GM12878 (cell line): ENCODE data around the gene CCDC12. TPM values are rescaled to one million over a fixed set of nuclear protein-coding genes. Genes with fewer than 3 reads are reported as not detected.

ENCODE experiments used
- ATAC-seq: fragments of 200-7000 bp; cut with Tn5 transposase; 3 replicates; pipeline ENCODE4 v1.9.1; 2020; ENCODE audit warnings: mild to moderate bottlenecking, moderate library complexity
- BruUV-seq: library from RNA; stranded (reverse); fragments of 400-500 nt; replicated peaks from 2 replicates; lab custom pipeline; 2021; lab: Mats Ljungman, UMichigan
- CTCF ChIA-PET: fragments of 300-600 bp; sonication (Branson Sonifier 250); formaldehyde crosslinking; extraction: SDS; loops from one replicate; lab custom pipeline; 2021; ENCODE audit warnings: inconsistent platforms; lab: Yijun Ruan, JAX
- POLR2A ChIA-PET: fragments of 350-600 bp; formaldehyde crosslinking; extraction: SDS; loops from one replicate; lab custom pipeline; 2021; ENCODE audit warnings: inconsistent platforms; lab: Charles Lee
- RAD21 ChIA-PET: fragments of 300-600 bp; sonication (Branson Sonifier 250); formaldehyde crosslinking; loops from one replicate; lab custom pipeline; 2023; ENCODE audit warnings: antibody characterized with exemption; ENCODE audit not compliant: unreplicated experiment; lab: Charles Lee
- SMC1A ChIA-PET: fragments of 300-600 bp; sonication (Branson Sonifier 250); formaldehyde crosslinking; loops from one replicate; lab custom pipeline; 2023; ENCODE audit not compliant: unreplicated experiment, uncharacterized antibody; lab: Charles Lee
- DNase-seq: peaks from one replicate; pipeline ENCODE4 v3.0.0-alpha.2; 2011; ENCODE audit warnings: low read depth, low spot score
- FAIRE-seq: peaks from 3 replicates; lab custom pipeline; 2011; peaks lifted over from hg19 to GRCh38; lab: Jason Lieb, UNC
- H2AFZ ChIP-seq: 2 replicates; pipeline ENCODE4 v1.6.0; 2011; ENCODE audit warnings: low read depth, low read length, control low read depth; ENCODE audit not compliant: control insufficient read depth
- H3K27ac ChIP-seq: 2 replicates; pipeline ENCODE4 v1.5.1; 2011; ENCODE audit warnings: control low read depth; ENCODE audit not compliant: control insufficient read depth, insufficient read depth
- H3K27me3 ChIP-seq, 2 experiments: replicated peaks in 1 of 2; 2 replicates each; pipeline versions ENCODE4 v1.6.0 to v1.6.1; 2011; ENCODE audit warnings: low read length in 1 of 2; ENCODE audit not compliant: control insufficient read depth in 2 of 2, insufficient read depth in 2 of 2
- H3K36me3 ChIP-seq, 2 experiments: 2 replicates each; pipeline ENCODE4 v1.5.1; 2011; ENCODE audit warnings: low read length in 1 of 2; ENCODE audit not compliant: control insufficient read depth in 2 of 2, insufficient read depth in 2 of 2
- H3K4me1 ChIP-seq: 2 replicates; pipeline ENCODE4 v1.6.1; 2011; ENCODE audit warnings: mild to moderate bottlenecking, low read length, moderate library complexity, mixed read lengths; ENCODE audit not compliant: control insufficient read depth, insufficient read depth
- H3K4me2 ChIP-seq: 2 replicates; pipeline ENCODE4 v1.6.0; 2011; ENCODE audit warnings: control low read depth; ENCODE audit not compliant: control insufficient read depth, insufficient read depth
- H3K4me3 ChIP-seq: fragments of 200-600 bp; sonication (generic); 2 replicates; pipeline ENCODE4 v1.5.1; 2016
- H3K79me2 ChIP-seq: 2 replicates; pipeline ENCODE4 v1.6.0; 2011; ENCODE audit warnings: low read length; ENCODE audit not compliant: control insufficient read depth, insufficient read depth
- H3K9ac ChIP-seq: 2 replicates; pipeline ENCODE4 v1.8.0; 2011; ENCODE audit warnings: low read length, control low read depth, mixed read lengths; ENCODE audit not compliant: control insufficient read depth, insufficient read depth
- H3K9me3 ChIP-seq: replicated peaks from 3 replicates; pipeline ENCODE4 v1.5.1; 2011; ENCODE audit warnings: mild to moderate bottlenecking, low read length; ENCODE audit not compliant: control insufficient read depth, insufficient read depth
- H4K20me1 ChIP-seq: 2 replicates; pipeline ENCODE4 v1.6.0; 2011; ENCODE audit not compliant: control insufficient read depth, insufficient read depth
- ATF7 ChIP-seq: fragments of 450-650 bp; IDR thresholded peaks from 2 replicates; pipeline ENCODE4 v1.6.1; 2016; ENCODE audit warnings: low read depth, mild to moderate bottlenecking
- BRCA1 ChIP-seq: IDR thresholded peaks from 2 replicates; pipeline ENCODE4 v1.6.1; 2011; ENCODE audit warnings: low read depth, low read length, improper control_type of control experiment
- CBFB ChIP-seq: IDR thresholded peaks from 2 replicates; pipeline ENCODE4 v1.6.1; 2016; ENCODE audit warnings: antibody characterized with exemption, low read depth
- CBX5 ChIP-seq: sonication (generic); IDR thresholded peaks from 2 replicates; pipeline ENCODE4 v1.6.1; 2016; ENCODE audit warnings: low read depth, moderate library complexity, mild to moderate bottlenecking, inconsistent platforms
- CREB1 ChIP-seq: IDR thresholded peaks from 2 replicates; pipeline ENCODE4 v1.6.1; 2012; ENCODE audit warnings: low read depth, mild to moderate bottlenecking, inconsistent platforms
- GATAD2B ChIP-seq: fragments of 450-650 bp; conservative IDR thresholded peaks from 2 replicates; pipeline ENCODE4 v1.6.1; 2017; ENCODE audit warnings: low read depth, mild to moderate bottlenecking, moderate library complexity
- IKZF2 ChIP-seq, 2 experiments: fragments of 450-650 bp; IDR thresholded peaks; 2 replicates each; pipeline ENCODE4 v1.6.1; 2017; ENCODE audit warnings: mild to moderate bottlenecking in 2 of 2, moderate library complexity in 2 of 2
- IRF5 ChIP-seq: fragments of 450-650 bp; IDR thresholded peaks from 2 replicates; pipeline ENCODE4 v1.6.1; 2017; ENCODE audit warnings: borderline replicate concordance
- KAT2A ChIP-seq: conservative IDR thresholded peaks from 2 replicates; pipeline ENCODE4 v1.6.1; 2011; ENCODE audit warnings: low read depth, low read length; ENCODE audit not compliant: control insufficient read depth
- MEF2A ChIP-seq: IDR thresholded peaks from 2 replicates; pipeline ENCODE4 v1.6.1; 2011; ENCODE audit warnings: low read depth, mild to moderate bottlenecking, low read length, moderate library complexity; ENCODE audit not compliant: insufficient read depth
- MXI1 ChIP-seq: fragments of 150-350 bp; IDR thresholded peaks from 2 replicates; pipeline ENCODE4 v1.6.1; 2011; ENCODE audit warnings: low read depth, mild to moderate bottlenecking, inconsistent platforms, low read length, improper control_type of control experiment
- PML ChIP-seq: IDR thresholded peaks from 2 replicates; pipeline ENCODE4 v1.6.1; 2012; ENCODE audit warnings: low read length, inconsistent platforms
- POLR2AphosphoS5 ChIP-seq: IDR thresholded peaks from 2 replicates; pipeline ENCODE4 v1.6.1; 2011; ENCODE audit warnings: mild to moderate bottlenecking, low read length, inconsistent platforms
- RBBP5 ChIP-seq: fragments of 200-600 bp; sonication (generic); conservative IDR thresholded peaks from 2 replicates; pipeline ENCODE4 v1.6.1; 2016
- SMC3 ChIP-seq: IDR thresholded peaks from 2 replicates; pipeline ENCODE4 v1.6.1; 2011; ENCODE audit warnings: low read length, improper control_type of control experiment, borderline replicate concordance
- ZNF274 ChIP-seq: IDR thresholded peaks from one replicate; pipeline ENCODE4 v1.8.0; 2011; ENCODE audit not compliant: insufficient read length, insufficient read depth
- WGBS: methylation state at CpG from one replicate; pipeline ENCODE4 v1.1.6; 2016; ENCODE audit warnings: low lambda C conversion rate; ENCODE audit not compliant: insufficient replicate concordance, insufficient coverage; ENCODE audit errors: missing lambda C conversion rate; 5-methylcytosine and 5-hydroxymethylcytosine counted together
- in situ Hi-C: fragments of 300-500 bp; cut with MboI; formaldehyde crosslinking; loops from 9 replicates; pipeline ENCODE4 v1.14.3; 2018; ENCODE audit warnings: mixed read lengths
- intact Hi-C: fragments of 100-400 bp; cut with micrococcal nuclease; formaldehyde crosslinking; loops from one replicate; pipeline ENCODE4 v1.14.2; 2022; ENCODE audit not compliant: unreplicated experiment
- polyA plus RNA-seq, 11 experiments: library from polyadenylated mRNA; depleted of rRNA in 4 of 11; unstranded in 6 of 11; stranded (reverse) in 5 of 11; fragments of >200 nt; fragmentation: Nextera tagmentation in 4 of 11; fragmentation: Illumina TruSeq in 1 of 11; extraction: Ambion mirVana in 4 of 11; extraction: Trizol in 1 of 11; gene quantifications; 1 replicate in 1 of 11; 2 replicates in 10 of 11; pipeline versions ENCODE4 v1.2.1 to v1.2.3, GENCODE V29; 2011 to 2016; ENCODE audit warnings: inconsistent platforms in 2 of 11, missing spikeins in 2 of 11, low read depth in 1 of 11
- total RNA-seq, 4 experiments: library from RNA; depleted of rRNA in 3 of 4; stranded (reverse); fragments of >200 nt in 3 of 4; fragmentation: Illumina TruSeq in 1 of 4; extraction: Trizol in 1 of 4; gene quantifications; 2 replicates each; pipeline versions ENCODE4 v1.2.1 to v1.2.3, GENCODE V29; 2013 to 2021

The CCDC12 gene
- total and polyA plus RNA-seq, 10 of the 15 experiments (the other 5 are each of a cell fraction or from before 2014, with no cell fraction given), result 9.2 to 91.4 (median 61.3) TPM

- H3K9me3 ChIP-seq, result no peaks in the 10 kb centered on the region
- peaks cover 6 to 17% of the 10 kb centered on the region in 2 experiments; a peak in 3 of 4 replicates for H3K36me3 ChIP-seq
- POLR2A ChIA-PET, result interaction anchor here (0.6 to 10.1 kb wide), 7 partner anchors 10 to 35 kb away, joined by 3 to 163 read pairs (median 7); partner anchors contain the start of genes CCDC12 and NBEAL2
- 54% methylated on average over 2 of the region's 2 CpGs for WGBS
- in situ Hi-C loops (no loop called here), intact Hi-C loops (loop anchor here (2.0 kb wide), 1 partner anchor 26 kb away; no protein-coding TSS in a partner anchor)
- no peak for DNase-seq
- peaks cover 94% of the 10 kb centered on the region for H3K79me2 ChIP-seq
- BruUV-seq, result no TSS peak
- peaks cover 2% of the 10 kb centered on the region for H4K20me1 ChIP-seq
- no peak overlapping the region for H2AFZ ChIP-seq
- peak; percentile 36; the same call in 1 of the 2 replicates for TF ChIP-seq MXI1
- TF ChIP-seq KAT2A, result no peak
- H3K9ac ChIP-seq, result no peak overlapping the region
- peaks cover 79% of the 10 kb centered on the region for H3K4me1 ChIP-seq
- peak overlapping the region; percentile 60 for H3K4me2 ChIP-seq
- RAD21 ChIA-PET, result interaction anchor here (1.0 to 7.0 kb wide), 9 partner anchors 13 to 37 kb away, joined by 3 to 48 read pairs (median 8); partner anchors contain the start of gene NBEAL2
- no peaks in the 10 kb centered on the region for H3K27me3 ChIP-seq
- peak overlapping the region; percentile 75 for H3K27ac ChIP-seq
- H3K4me3 ChIP-seq, result no peak overlapping the region; the same call in 1 of the 2 replicates
- no peak for FAIRE-seq
- ATAC-seq, result no peak
- CTCF ChIA-PET, result interaction anchor here (0.7 to 2.5 kb wide), 6 partner anchors 17 to 92 kb away, joined by 3 to 7 read pairs (median 4); no protein-coding TSS in a partner anchor
- SMC1A ChIA-PET, result interaction anchor here (0.7 to 17.2 kb wide), 11 partner anchors 9 to 40 kb away, joined by 3 to 298 read pairs (median 6); partner anchors contain the start of gene CCDC12
Observed at GRCh38 chr3:46952813-46953212, 23.7 kb downstream of the CCDC12 start.

GRCh38 chr3:46950650-46951241 lies 25.8 kb downstream of the CCDC12 start:
- 69% methylated on average over 7 of the region's 7 CpGs for WGBS
- Histone ChIP-seq H3K36me3 (peaks cover 16 to 31% of the 10 kb centered on the region in 2 experiments), H3K79me2 (peaks cover 94% of the 10 kb centered on the region), H3K27me3 (no peaks in the 10 kb centered on the region), H3K9me3 (no peaks in the 10 kb centered on the region; the same call in 2 of the 3 replicates), H3K27ac (no peak overlapping the region), H3K4me1 (peaks cover 71% of the 10 kb centered on the region), H3K4me3 (no peak overlapping the region), H2AFZ (no peak overlapping the region), H3K4me2 (no peak overlapping the region), H4K20me1 (peaks cover 6% of the 10 kb centered on the region), H3K9ac (no peak overlapping the region)
- CTCF ChIA-PET, result interaction anchor here (0.8 to 1.6 kb wide), 4 partner anchors 8 to 41 kb away, joined by 3 to 5 read pairs (median 4); no protein-coding TSS in a partner anchor
- SMC1A ChIA-PET, result interaction anchor here (0.9 to 17.2 kb wide), 3 partner anchors 9 to 23 kb away, joined by 3 to 298 read pairs (median 5); no protein-coding TSS in a partner anchor
- no peak for ATAC-seq
- in situ Hi-C loops (no loop called here), intact Hi-C loops (no loop called here)
- DNase-seq, result no peak
- POLR2A ChIA-PET, result interaction anchor here (0.6 to 10.1 kb wide), 3 partner anchors 8 to 20 kb away, joined by 4 to 163 read pairs (median 4); no protein-coding TSS in a partner anchor
- RAD21 ChIA-PET, result interaction anchor here (0.8 to 7.0 kb wide), 4 partner anchors 19 to 29 kb away, joined by 3 to 48 read pairs (median 15); partner anchors contain the start of gene NBEAL2
- BruUV-seq, result no TSS peak
- FAIRE-seq, result no peak
- TF ChIP-seq GATAD2B (no peak), SMC3 (no peak), CBX5 (no peak), IRF5 (no peak), BRCA1 (no peak), ZNF274 (no peak), IKZF2 (IDR thresholded peaks at IDR 0.05) (no peak), KAT2A (no peak), MEF2A (no peak), CREB1 (no peak), ATF7 (no peak), RBBP5 (no peak), CBFB (no peak), PML (no peak), POLR2AphosphoS5 (no peak)
